SK-N-SH treated with all-trans-retinoic acid at 6 μM for 48 hours (cell line): ENCODE data around the gene GALNT3.

ENCODE experiments used
- CREB5 ChIP-seq: fragments of 250-450 bp; sonication (Bioruptor Pico); IDR thresholded peaks from 2 replicates; pipeline ENCODE4 v1.5.1; 2020; ENCODE audit warnings: low read depth, mild to moderate bottlenecking, moderate library complexity
- CSDC2 ChIP-seq: fragments of 250-450 bp; sonication (Bioruptor Pico); IDR thresholded peaks from 2 replicates; pipeline ENCODE4 v1.5.0; 2020; ENCODE audit warnings: mild to moderate bottlenecking, moderate library complexity
- GLIS3 ChIP-seq: fragments of 250-450 bp; sonication (Bioruptor Pico); IDR thresholded peaks from 2 replicates; pipeline ENCODE4 v1.5.0; 2020; ENCODE audit warnings: mild to moderate bottlenecking, moderate library complexity
- RARB ChIP-seq: fragments of 250-450 bp; sonication (Bioruptor Pico); IDR thresholded peaks from 2 replicates; pipeline ENCODE4 v1.8.0; 2021; ENCODE audit warnings: mild to moderate bottlenecking, moderate library complexity

- TF ChIP-seq CREB5 (CRISPR knock-in tag): no peak
- TF ChIP-seq CSDC2 (CRISPR knock-in tag): no peak
- no peak for TF ChIP-seq GLIS3 (CRISPR knock-in tag)
- TF ChIP-seq RARB (CRISPR knock-in tag): no peak
These were observed 777 bp downstream of the GALNT3 start for GRCh38 chr2:165793161-165793778.
